Measurements from ENCODE around the gene PTBP2.

The PTBP2 gene

DNA sequence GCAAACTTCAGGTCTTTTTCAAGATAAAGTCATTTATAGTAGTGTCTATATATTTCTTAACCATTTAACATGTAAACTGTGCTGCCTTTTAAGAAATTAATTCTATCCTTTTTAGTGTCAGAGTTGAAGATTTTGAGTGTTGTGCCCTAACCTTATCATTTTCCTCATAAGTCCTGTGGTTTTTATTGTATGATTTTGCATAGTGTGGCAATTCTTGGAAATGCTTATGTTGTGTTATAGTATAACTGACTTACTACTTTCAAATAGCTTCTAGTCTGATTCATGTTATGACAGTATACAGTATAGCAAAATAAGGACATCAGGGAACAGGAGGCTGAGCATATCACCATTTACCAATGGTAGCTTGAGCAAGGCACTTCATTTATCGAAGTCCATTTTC lies 99.1 kb downstream of the PTBP2 start:
- DNase-seq (ENCODE audit: low read depth), result no peak

GRCh38 chr1:96825231-96825630 lies 103.6 kb downstream of the PTBP2 start:
- no peak for DNase-seq (ENCODE audit: low read depth)

- DNase-seq (ENCODE audit: low read depth), result no peak
Observed at GRCh38 chr1:96825950-96826576, 104.5 kb downstream of the PTBP2 start.

DNA sequence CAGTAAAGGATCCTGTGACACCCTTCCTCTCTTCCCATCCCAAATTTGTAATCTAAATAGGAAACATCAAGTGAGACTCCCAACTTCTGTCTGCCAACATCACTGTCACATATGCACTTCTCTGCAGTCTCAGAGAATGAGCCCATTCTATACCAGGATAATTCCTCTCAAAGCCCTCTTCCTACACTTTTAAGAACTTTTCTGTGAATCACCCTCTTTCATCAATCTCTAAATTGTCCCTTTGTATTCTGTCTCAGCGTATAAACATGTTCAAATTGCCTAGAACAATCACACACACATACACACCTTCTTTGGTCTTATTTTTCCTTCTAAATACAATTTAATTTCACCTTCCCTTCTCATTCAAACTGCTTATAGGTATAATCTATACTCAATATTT lies 111.8 kb downstream of the PTBP2 start:
- no peak for DNase-seq (ENCODE audit: low read depth)

DNA sequence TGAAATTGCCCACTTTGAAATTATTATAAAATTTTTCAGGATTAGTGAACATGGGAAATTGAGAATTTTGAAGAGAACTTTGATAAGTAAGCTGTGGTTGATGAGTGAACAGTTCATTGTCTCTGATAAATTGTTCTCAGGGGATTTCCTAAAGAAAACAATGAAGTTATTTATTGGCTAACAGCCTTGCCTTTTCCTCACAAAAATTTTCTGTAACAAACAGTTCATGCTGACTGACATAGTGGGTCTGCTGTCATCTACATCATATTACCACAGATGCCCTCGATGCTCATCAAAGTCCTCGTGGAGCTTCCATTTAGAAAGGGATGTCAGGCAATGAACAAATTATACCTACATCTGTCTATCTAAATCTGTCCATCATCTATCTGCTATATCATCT lies 113.4 kb downstream of the PTBP2 start:
- no peak for DNase-seq (ENCODE audit: low read depth)

DNA sequence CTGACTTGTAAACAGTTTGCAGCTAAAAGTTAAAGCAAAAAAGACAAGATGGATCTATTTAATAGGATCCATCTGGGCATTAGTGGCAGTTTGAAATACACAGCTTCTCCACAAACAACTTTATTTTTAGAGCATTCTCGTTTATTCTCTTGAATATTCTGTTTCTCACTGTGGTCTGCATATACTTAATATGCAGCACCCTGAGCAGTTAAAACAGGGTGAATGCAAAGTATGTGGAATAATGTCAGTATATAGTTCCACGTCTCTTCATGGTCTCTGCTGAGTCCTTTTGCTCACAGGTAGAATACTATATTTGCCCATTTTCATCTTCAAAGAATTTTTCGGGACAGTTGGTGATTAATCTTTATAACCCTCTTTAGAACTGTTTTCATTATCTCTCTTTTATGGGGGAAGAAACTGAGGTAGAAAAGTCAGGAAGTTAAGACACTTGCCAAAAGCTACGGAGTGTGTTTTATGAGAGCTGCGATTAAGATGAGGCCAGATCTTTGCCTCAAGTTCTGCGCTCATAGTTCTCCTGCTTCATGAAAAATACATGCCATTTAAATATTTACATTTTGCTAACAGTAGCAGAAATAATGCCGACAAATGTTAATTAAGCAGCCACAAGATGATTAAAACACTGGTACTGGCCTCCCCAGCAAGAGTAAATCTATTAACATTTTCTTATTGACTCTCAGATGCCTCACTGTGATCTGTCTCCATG lies 115.6 kb downstream of the PTBP2 start:
- DNase-seq (ENCODE audit: low read depth), result no peak

DNA sequence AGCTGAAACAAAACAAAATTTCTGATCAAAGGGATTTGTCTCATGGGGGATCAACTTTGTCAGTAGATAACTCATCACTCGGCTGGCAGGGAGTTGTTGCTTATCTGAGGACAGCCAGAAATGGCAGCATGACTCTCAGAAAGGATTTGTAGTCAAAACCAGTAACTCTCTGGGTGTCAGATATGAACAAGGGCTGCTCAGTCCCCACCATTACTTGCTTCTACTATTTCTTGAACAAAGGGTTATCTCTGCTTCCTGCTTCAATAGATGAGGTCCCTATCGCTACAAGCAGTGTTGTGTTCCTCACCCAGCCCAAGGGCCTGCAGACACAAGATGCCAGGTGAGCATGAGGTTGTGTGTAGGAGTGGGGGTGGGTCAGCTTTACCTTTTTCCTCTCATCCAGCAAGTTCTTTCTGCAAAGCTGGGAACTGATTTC lies 116.2 kb downstream of the PTBP2 start:
- DNase-seq (ENCODE audit: low read depth), result no peak

GRCh38 chr1:96840396-96840795 lies 118.8 kb downstream of the PTBP2 start:
- no peak for DNase-seq (ENCODE audit: low read depth)

DNA sequence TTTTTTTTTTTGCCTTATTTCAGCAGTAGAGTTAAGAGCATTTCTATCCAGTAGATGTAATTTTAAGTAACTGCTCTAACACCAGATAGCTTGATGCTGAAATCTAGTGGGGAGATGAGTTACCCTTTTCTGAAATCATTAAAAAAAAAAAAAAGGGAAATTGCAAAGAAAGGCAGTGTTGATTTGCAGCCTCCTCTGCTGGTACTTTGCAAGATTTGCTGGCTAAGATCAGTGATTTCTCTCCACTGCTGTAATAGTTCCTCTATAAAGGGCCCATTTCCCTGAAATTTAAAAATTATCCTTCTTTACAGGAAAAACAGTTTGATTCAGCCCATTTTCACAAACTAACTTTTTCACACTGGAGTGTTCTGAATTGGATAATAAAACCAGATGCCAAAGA lies 120.6 kb downstream of the PTBP2 start:
- no peak for DNase-seq (ENCODE audit: low read depth)

DNA sequence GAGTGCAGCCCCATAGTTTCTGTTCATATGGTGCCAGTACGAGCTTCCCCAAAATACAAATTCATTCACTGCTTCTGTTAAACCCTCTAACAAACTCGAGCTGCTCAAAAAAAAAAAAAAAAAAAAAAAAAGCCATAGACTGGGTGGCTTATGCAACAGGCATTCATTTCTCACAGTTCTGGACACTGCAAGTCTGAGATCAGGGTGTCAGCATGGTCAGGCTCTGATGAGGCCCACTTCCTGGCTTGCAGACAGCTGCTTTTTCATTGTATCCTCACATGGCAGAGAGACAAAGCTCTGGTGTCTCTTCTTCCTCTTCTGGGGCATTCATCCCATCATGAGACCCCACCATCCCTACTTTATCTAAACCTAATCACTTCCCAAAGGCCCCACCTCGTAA lies 121.6 kb downstream of the PTBP2 start:
- DNase-seq (ENCODE audit: low read depth), result no peak

- DNase-seq (ENCODE audit: low read depth), result no peak
Observed at GRCh38 chr1:96843601-96844000, 122.0 kb downstream of the PTBP2 start.

DNA sequence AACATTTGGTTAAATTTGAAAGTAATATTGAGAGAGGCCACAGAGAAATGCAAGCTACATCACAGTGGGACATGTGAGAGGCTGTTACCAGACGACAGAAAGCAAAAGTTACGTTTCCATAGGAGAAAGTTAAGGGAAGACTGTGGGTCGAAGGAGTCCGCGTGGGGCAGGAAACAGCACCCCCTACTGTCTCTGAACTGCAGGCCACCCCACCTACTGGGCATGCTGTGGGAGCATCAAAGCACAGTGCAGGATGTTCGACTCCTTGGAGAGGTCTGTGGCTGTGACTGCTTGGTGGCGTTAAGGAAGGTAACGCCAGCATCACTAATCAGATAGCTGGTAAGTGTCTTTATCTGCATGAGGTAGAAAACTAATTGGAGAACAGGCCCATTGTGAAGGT lies 123.9 kb downstream of the PTBP2 start:
- DNase-seq (ENCODE audit: low read depth), result no peak

DNA sequence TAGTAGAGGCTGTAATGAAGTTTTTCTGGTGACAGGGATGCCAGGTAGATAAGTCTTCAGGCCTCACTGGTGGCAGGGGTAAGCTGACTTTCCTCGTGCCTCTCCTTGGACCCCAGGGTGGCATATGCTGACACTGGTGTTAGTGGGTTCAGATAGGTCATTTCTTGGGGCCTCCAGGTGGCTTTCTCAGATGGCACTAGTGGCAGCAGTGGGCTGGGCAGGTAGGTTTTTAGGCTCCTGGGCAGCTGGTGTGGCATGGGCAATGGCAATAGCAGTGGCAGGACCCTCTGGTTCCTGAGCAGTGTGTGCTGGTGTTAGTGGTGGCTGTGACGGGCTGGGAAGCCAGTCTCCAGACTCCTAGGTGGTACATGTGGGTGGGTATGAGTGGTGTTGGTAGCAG lies 140.3 kb downstream of the PTBP2 start:
- DNase-seq (ENCODE audit: low read depth), result no peak

- no peak for DNase-seq (ENCODE audit: low read depth)
Observed at GRCh38 chr1:96863449-96863848, 141.9 kb downstream of the PTBP2 start.

Data from activated T-cell treated with anti-CD3 and anti-CD28 coated beads for 24 hours (primary cell).